Progenitor cell of endocrine pancreas (in vitro differentiated cells): ENCODE data around the gene CD207. TPM values are rescaled to one million over a fixed set of nuclear protein-coding genes. Genes with fewer than 3 reads are reported as not detected.

Source experiments
- DNase-seq: peaks from one replicate; pipeline ENCODE4 v3.0.0; 2021; ENCODE audit warnings: low spot score; ENCODE audit not compliant: unreplicated experiment
- H3K27ac Mint-ChIP-seq: 2 replicates; pipeline ENCODE4 v1.8.0; 2021; ENCODE audit warnings: mild to moderate bottlenecking, moderate library complexity, mixed read lengths
- H3K27me3 Mint-ChIP-seq: 2 replicates; pipeline ENCODE4 v1.8.0; 2021; ENCODE audit warnings: mixed read lengths
- H3K36me3 Mint-ChIP-seq: 2 replicates; pipeline ENCODE4 v1.8.0; 2022; ENCODE audit warnings: mixed read lengths; ENCODE audit not compliant: insufficient read depth
- H3K4me1 Mint-ChIP-seq: 2 replicates; pipeline ENCODE4 v1.8.0; 2021; ENCODE audit warnings: low read depth, mixed read lengths
- H3K4me3 Mint-ChIP-seq: 2 replicates; pipeline ENCODE4 v1.8.0; 2021; ENCODE audit warnings: low read depth, mild to moderate bottlenecking, moderate library complexity, mixed read lengths
- H3K9me3 Mint-ChIP-seq: 2 replicates; pipeline ENCODE4 v1.8.0; 2021; ENCODE audit warnings: low read depth, mixed read lengths
- total RNA-seq: library from RNA; stranded (reverse); gene quantifications from 2 replicates; pipeline ENCODE4 v1.2.1, GENCODE V29; 2021
- TF ChIP-seq, protein P1 (sequence below): fragments of 200-600 bp; sonication (generic); IDR thresholded peaks from one replicate; pipeline ENCODE4 v1.5.0; 2021; ENCODE audit warnings: antibody characterized with exemption, mild to moderate bottlenecking; ENCODE audit not compliant: unreplicated experiment

CD207 gene
- total RNA-seq, 1 donor from 2014 or later = not detected

DNA sequence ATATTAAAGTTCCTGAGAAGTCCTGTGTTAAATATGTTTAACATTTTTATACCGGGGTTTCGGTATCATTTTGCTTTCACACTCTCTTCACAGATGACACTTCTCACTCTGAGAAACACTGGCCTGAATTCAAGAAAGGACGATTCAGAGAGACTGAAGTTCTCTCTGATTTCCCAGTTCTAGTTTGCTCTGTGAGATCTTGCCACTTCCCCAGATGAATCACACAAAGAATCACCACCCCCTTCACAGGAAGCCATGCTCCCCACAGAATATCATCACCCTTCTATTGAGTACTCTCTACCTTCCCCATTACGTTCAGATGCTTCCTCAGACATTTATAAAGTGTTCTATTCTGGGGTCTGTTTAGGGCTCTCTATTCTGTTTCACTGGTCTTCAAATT, 16.1 kb upstream of the CD207 start:
- H3K36me3 Mint-ChIP-seq = no peaks in the 10 kb centered on the region
- H3K27ac Mint-ChIP-seq = no peak overlapping the region
- TF ChIP-seq, protein P1, sequence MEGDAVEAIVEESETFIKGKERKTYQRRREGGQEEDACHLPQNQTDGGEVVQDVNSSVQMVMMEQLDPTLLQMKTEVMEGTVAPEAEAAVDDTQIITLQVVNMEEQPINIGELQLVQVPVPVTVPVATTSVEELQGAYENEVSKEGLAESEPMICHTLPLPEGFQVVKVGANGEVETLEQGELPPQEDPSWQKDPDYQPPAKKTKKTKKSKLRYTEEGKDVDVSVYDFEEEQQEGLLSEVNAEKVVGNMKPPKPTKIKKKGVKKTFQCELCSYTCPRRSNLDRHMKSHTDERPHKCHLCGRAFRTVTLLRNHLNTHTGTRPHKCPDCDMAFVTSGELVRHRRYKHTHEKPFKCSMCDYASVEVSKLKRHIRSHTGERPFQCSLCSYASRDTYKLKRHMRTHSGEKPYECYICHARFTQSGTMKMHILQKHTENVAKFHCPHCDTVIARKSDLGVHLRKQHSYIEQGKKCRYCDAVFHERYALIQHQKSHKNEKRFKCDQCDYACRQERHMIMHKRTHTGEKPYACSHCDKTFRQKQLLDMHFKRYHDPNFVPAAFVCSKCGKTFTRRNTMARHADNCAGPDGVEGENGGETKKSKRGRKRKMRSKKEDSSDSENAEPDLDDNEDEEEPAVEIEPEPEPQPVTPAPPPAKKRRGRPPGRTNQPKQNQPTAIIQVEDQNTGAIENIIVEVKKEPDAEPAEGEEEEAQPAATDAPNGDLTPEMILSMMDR = no peak
- no peak overlapping the region for H3K4me3 Mint-ChIP-seq
- no peaks in the 10 kb centered on the region for H3K9me3 Mint-ChIP-seq
- DNase-seq = no peak
- peaks cover 47% of the 10 kb centered on the region for H3K27me3 Mint-ChIP-seq
- no peaks in the 10 kb centered on the region for H3K4me1 Mint-ChIP-seq

DNA sequence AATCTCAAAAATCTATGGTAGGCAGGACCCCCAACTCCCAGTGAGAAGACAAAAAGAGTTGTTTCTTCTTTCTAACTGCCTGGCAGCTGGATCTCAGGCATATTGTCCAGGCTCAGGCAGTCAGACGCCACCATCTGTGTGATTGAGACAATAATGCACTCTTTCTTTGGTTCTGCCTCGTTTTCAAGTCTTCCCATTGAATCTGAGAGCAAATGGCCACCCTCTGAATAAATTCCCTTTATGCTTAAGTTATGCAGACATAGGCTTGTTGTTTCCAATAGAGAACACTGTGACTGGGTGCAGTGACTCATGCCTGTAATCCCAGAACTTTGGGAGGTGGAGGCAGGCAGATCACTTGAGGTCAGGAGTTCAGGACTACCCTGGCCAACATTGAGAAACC, 15.3 kb upstream of the CD207 start:
- H3K4me3 Mint-ChIP-seq = no peak overlapping the region
- H3K27me3 Mint-ChIP-seq = peaks cover 51% of the 10 kb centered on the region
- DNase-seq = no peak
- no peak overlapping the region for H3K27ac Mint-ChIP-seq
- H3K4me1 Mint-ChIP-seq = no peaks in the 10 kb centered on the region
- H3K9me3 Mint-ChIP-seq = peaks cover 3% of the 10 kb centered on the region
- TF ChIP-seq, protein P1 = no peak
- H3K36me3 Mint-ChIP-seq = no peaks in the 10 kb centered on the region

DNA sequence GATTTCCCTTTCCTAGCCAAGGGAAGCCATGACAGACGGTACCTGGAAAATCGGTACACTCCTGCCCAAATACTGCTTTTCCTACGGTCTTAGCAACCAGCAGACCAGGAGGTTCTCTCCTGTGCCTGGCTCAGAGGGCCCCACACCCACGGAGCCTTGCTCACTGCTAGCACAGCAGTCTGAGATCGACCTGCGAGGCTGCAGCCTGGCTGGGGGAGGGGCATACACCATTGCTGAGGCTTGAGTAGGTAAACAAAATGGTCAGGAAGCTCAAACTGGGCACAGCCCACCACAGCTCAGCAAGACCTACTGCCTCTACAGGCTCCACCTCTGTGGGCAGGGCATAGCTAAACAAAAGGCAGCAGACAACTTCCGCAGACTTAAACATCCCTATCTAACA, 6.8 kb upstream of the CD207 start:
- peaks cover 50% of the 10 kb centered on the region for H3K27me3 Mint-ChIP-seq

DNA sequence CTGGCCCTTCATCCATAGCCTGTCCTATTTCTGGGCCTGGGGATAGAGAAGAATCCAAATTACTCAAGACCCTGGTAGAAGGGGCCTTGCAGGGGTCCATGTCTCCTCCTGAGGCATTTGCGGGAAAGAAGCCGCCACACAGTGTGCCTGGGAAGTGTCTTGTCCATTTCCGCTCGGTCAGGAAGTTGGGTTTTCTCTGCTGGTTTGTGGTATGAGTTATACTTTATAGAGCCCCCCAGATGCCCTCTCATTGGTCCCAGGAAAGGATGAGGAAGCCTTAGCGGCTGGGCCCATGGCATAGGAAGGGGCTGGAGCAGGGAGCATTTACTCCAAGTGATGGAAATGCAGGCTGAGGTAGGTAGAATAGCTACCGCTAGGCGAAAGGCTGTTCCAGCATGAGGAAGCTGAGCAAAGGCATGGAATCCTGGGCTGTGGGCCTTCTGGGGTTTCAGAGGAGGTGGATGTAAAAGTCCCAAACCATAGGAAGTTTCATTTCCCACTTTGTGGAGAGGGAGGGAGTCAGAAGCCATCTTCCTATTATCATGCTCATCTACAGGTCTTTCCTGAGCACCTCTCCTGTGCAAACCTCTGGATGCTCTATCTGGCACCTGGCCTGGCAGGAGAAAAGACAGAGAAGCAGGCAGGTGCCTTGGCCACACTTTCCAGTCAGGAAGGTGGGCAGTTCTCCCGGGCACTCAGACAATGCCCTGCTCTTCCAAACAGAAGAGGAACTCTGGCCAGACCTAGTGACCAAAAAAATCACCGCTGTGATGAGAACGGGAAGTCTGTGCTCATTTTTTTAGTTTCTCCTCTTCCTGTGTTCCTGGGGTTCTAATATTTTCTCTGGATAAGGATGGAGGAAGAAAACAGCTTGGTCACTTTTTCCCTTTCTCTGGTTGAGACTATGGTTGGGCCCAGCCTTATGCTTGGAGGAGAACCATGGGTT, 2.6 kb upstream of the CD207 start:
- no peaks in the 10 kb centered on the region for H3K4me1 Mint-ChIP-seq

More for the DNA sequence above, 6.8 kb upstream of the CD207 start:
- no peak overlapping the region for H3K4me3 Mint-ChIP-seq
- TF ChIP-seq, protein P1 = no peak
- DNase-seq = no peak
- no peak overlapping the region for H3K27ac Mint-ChIP-seq
- no peaks in the 10 kb centered on the region for H3K36me3 Mint-ChIP-seq
- H3K4me1 Mint-ChIP-seq = no peaks in the 10 kb centered on the region
- H3K9me3 Mint-ChIP-seq = peaks cover 12% of the 10 kb centered on the region

DNA sequence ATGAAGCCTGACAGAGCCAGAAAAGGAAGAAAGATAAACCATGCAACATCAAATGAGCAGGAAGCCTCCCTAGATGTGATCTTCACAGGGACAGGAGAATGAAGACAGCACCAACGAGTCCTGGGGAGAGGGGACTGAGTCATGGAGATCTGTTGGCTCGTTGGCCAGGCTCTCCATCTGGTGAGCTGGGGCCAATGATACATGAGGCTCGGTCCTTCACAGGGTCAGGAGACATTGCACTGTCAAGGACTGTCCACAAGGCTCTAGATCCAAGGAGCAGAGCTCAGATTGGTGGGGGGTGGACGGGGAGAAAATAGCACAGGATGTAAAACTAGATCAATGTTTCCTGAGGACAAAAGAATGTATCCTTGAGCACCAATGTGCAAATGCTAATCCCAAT, 735 bp downstream of the CD207 start:
- Mint-ChIP-seq H3K36me3 (no peaks in the 10 kb centered on the region), H3K27me3 (peaks cover 48% of the 10 kb centered on the region), H3K27ac (no peak overlapping the region), H3K4me1 (no peaks in the 10 kb centered on the region), H3K4me3 (no peak overlapping the region), H3K9me3 (no peaks in the 10 kb centered on the region)
- no peak for DNase-seq
- TF ChIP-seq, protein P1 = no peak

More for the DNA sequence above, 2.6 kb upstream of the CD207 start:
- peaks cover 43% of the 10 kb centered on the region for H3K27me3 Mint-ChIP-seq
- H3K9me3 Mint-ChIP-seq = peaks cover 6% of the 10 kb centered on the region
- DNase-seq = no peak
- H3K27ac Mint-ChIP-seq = no peak overlapping the region
- no peaks in the 10 kb centered on the region for H3K36me3 Mint-ChIP-seq
- H3K4me3 Mint-ChIP-seq = no peak overlapping the region
- TF ChIP-seq, protein P1 = no peak
